ENCODE data around the gene XYLB.
A peak's percentile ranks its signal among the peaks of the same experiment; 100 is the strongest.
"Not testable (repeated sequence)": the region's sequence is repeated elsewhere in the genome, so short reads cannot be mapped to it uniquely, and the experiment has no call there.

Gene XYLB

DNA sequence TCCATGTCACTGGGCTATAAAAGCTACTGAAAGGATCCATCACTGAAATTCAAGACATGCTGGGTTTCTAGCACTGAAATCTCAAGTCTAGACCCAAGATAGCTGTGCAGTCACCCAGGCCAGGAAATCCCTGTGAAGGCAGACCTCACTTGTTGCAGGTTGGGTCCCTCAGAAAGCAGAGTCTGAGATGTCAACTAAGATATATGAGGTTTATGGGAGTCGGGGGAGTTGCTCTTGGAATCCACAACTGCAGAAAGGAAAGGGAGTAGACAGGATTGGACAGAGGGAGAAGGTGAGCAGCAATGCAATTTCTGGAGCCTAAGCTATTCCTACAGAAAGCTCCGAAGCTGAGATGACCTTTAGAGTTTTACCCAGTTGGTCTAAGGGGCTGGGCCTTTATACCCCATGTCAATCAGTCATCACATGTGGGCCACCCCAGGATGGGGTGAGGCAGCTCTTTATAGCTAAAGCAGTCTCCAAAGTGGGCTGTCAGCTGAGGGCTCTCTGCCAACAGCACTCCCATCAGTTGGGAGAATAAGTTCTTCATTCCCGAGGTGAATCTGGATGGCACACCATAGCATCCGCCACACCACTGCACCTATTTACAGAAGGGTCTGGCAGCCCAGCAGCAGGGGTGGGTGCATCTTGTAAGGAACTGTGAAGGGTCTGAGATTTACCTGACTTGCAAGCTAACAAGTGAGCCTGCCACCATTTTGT, 54.8 kb downstream of the XYLB start:
- no peak for DNase-seq

DNA sequence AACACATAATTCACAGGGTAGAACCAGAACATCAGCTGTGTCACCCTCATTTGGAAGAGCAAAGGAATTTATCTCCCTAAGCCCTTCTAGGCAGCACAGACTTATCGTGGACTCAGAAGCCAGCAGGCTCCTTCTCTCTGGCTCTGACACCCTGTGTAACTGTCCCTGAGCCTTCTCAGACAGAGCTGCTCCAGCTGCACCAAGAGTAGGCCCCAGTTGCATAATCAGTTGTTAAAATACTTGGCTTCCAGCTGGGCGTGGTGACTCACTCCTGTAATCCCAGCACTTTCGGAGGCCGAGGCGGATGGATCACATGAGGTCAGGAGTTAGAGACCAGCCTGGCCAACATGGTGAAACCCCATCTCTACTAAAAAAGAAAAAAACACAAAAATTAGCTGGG, 57.7 kb downstream of the XYLB start:
- no peak for DNase-seq

DNA sequence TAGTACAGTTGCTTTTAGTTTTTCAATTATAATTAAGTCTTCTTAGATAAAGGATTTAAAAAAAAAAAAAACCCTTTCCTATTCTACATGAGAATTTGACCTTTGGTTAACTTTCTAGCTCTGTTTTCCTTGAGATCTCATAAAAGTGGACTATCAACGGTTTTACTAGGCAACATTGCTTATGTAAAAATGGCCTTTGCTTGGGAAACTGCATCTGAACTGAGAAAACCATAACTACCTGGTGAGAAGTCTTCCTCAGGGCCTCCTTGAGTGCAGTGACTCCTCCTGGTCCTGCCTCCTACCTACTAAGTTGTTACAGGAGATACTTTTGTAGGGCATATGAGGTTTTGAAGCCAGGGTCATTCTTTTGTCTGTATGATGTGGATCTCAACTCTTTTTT, 65.0 kb downstream of the XYLB start:
- no peak for DNase-seq

DNA sequence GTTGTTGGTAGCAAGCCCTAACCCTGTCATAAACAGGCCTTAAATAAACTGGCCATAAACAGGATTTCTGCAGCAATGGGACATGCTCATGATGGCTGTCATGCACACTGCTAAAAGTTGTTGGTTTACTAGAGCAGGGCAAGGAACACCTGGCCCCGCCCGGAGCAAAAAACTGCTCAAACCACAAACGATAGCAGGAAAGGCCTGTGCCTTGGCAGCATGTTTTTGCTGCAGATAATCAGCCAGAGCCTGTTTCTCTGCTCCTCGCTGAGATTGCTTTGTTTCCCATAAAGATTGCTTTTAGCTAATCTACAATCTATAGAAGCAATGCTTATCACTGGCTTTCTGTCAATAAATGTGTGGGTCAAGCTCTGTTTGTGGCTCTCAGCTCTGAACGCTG, 74.2 kb downstream of the XYLB start:
- not testable (repeated sequence) for DNase-seq

DNA sequence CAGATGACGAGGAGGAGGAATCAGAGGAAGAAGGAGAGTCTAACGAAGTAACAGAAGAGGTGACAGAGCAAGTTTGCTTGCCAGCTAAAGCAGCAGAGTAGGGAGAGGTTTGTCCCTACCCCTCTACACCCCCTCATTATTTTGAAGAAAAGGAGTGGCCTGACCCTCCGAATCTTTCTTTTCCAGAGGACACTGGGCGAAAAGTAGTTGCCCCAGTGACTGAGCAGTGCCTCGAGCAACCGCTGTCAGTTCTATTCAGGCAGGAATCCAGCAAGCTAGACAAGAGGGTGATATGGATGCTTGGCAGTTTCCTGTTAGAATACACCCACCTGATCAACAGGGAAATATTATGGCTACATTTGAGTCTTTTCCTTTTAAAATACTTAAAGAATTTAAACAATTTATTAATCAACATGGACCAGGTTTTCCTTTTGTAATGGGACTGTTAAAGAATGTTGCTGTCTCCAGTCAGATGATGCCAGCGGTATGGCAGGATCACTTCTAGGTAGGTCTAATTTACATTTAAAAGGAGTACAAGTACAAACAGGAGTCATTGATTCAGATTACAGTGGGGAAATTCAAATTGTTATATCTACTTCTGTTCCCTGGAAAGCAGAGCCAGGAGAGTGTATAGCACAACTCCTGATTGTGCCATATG, 75.2 kb downstream of the XYLB start:
- DNase-seq = no peak

DNA sequence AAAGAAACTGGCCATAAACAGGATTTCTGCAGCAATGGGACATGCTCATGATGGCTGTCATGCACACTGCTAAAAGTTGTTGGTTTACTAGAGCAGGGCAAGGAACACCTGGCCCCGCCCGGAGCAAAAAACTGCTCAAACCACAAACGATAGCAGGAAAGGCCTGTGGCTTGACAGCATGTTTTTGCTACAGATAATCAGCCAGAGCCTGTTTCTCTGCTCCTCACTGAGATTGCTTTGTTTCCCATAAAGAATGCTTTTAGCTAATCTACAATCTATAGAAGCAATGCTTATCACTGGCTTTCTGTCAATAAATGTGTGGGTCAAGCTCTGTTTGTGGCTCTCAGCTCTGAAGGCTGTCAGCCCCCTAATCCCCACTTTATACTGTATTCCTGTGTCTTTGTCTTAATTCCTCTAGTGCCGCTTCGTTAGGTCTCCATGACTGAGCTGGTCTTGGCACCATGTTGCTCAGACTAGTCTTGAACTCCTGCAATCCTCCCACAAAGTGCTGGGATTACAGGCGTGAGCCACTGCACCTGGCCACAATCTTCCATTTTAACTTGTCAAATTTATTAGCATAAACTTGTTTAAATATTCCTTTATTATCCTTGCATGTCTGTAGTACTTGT, 80.3 kb downstream of the XYLB start:
- not testable (repeated sequence) for DNase-seq

DNA sequence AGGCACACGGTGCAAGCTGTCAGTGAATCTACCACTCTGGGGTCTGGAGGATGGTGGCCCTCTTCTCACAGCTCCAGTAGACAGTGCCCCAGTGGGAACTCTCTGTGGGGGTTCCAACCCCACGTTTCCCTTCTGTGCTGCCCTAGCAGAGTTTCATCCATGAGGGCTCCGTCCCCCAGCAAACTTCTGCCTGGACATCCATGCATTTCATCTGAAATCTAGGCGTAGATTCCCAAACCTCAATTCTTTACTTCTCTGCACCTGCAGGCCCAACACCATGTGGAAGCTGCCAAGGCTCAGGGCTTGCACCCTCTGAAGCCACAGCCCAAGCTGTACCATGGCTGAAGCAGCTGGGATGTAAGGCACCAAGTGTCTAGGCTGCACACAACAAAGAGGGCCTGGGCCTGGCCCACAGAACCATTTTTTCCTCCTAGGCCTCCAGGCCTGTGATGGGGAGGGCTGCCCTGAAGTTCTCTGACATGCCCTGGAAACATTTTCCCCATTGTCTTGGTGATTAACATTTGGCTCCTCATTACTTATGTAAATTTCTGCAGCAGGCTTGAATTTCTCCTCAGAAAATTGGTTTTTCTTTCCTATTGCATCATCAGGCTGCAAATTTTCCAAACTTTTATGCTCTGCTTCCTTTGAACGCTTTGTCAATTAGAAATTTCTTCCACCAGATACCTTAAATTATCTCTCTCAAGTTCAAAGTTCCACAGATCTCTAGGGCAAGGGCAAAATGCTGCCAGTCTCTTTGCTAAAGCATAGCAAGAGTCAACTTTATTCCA, 86.5 kb downstream of the XYLB start:
- DNase-seq = peak; percentile 9

DNA sequence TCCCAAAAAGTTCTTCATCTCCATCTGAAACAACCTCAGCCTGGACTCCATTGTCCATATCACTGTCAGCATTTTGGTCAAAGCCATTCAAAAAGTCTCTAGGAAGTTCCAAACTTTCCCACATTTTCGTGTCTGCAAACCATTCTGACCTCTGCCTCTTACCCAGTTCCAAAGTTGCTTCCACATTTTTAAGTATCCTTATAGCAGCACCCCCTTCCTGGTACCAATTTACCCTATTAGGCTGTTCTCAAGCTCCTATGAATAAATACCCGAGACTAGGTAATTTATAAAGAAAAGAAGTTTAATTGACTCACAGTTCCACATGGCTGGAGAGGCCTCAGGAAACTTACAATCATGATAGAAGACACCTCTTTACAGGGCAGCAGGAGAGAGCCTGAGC, 87.1 kb downstream of the XYLB start:
- not testable (repeated sequence) for DNase-seq

DNA sequence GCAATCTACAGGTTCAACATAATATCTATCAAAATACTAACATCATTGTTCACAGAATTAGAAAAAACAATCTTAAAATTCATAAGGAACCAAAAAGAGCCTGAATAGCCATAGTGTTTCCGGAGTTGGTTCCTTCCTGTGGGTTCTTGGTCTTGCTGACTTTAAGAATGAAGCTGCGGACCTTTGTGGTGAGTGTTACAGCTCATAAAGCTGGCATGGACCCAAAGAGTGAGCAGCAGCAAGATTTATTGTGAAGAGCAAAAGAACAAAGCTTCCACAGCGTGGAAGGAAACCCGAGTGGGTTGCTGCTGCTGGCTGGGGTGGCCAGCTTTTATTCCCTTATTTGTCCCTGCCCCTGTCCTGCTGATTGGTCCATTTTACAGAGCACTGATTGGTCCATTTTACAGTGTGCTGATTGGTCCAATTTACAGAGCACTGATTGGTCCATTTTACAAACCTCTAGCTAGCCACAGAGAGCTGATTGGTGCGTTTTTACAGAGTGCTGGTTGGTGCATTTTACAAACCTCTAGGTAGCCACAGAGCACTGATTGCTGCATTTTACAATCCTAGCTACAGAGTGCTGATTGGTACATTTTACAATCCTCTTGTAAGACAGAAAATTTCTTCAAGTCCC, 92.0 kb downstream of the XYLB start:
- DNase-seq = not testable (repeated sequence)

DNA sequence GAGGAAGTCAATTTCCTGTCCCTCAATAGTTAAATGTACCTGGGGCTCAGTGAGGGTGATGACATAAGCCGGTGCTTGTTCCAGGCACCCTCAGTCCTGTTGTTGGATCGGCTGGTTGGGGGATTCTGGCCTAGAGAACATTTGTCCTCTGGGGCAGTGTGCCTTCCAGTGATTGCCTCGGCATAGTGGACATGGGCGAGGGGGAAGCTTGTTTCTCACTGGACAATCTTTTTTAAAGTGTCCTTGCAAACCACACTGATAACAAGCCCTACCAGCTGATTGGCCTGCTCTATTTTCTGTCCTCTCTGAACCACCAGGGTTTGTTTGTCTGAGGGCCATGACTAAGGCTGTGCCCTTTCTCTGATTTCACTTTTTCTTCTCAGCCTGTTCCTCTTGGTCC, 96.6 kb downstream of the XYLB start:
- not testable (repeated sequence) for DNase-seq

DNA sequence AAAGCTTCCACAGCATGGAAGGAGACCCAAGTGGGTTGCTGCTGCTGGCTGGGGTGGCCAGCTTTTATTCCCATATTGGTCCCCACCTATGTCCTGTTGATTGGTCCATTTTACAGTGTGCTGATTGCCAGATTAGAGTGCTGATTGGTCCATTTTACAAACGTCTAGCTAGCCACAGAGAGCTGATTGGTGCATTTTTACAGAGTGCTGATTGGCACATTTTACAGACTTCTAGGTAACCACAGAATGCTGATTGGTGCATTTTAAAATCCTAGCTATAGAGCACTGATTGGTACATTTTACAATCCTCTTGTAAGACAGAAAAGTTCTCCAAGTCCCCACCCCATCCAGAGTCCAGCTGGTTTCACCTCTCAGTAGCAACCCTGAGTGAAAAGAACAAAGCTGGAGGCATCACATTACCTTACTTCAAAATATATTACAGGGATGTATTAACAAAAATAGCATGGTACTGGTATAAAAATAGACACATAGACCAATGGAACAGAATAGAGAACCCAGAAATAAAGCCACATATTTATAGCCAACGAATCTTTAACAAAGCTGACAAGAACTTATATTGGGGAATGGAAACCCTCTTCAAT, 99.6 kb downstream of the XYLB start:
- no peak for DNase-seq

DNA sequence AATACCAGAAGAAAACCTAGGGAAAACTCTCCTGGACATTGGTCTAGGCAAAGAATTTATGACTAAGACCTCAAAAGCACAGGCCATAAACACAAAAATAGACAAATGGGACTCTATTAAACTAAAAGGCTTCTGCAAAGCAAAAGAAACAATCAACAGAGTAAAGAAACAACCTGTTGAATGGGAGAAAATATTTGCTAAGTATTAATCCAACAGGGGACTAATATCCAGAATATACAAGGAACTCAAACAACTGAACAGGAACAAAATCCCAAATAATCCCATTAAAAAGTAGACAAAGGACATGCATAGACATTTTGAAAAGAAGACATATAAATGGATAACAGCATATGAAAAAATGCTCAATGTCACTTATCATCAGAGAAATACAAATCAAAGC, 100.2 kb downstream of the XYLB start:
- no peak for DNase-seq

DNA sequence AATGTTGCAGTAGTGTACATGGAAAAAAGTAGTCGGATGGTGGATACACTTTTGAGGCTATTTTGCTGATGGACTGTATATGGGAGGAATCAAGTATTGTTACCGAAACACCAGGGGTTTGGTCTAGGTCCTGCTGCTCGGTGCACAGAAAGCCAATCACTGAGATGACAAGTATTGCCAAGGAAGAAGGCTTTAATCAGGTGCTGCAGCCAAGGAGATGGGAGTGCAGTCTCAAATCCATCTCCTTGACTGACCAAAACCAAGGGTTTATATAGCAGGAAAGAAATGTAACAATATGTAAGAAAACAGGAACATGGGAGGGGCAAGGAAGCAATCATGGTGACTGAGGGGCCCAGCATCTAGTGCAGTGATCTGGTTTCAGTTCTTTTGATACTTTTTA, 104.3 kb downstream of the XYLB start:
- DNase-seq = no peak

DNA sequence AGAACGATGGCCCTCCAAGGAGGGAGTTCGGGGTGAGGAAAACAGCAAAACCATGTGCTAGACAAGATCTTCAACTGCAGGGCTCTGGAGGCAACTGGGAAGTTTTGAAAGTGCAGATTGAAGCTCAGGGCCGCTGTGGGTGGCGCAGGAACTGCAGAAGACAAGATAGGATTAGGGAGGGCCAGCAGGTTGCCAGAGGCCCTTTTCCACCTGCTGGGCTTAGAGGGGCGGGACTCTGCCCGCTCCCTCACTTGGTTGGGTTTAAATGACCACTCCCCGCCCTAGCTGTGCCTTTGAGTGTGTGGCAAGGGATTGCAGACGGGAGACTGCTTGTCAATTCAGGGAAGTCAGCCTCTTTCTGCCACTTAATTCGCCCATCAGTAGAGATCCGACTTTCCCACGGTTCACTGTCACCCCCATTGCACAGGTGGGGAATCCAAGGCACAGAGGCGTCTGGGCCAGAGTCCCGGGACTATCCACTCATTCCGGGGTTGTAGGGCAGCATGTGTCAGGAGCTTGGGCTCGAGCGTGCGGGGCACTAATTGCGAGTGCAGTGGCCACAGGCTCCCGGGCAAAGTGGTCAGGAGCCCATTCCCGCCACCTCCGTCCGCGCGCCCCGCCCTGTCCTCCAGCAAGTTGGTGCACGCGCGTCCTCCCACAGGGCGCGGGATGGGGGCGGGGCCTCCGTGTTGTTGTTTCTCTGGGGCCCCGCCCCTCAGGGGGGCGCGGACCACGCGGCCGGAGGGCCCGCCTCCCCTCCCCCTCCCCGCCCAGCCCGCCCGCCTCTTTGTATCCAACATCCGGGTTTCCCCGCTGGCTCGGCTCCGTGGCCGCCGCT, 106.7 kb downstream of the XYLB start, which contains the start of gene ACVR2B:
TSS of gene ACVR2B (plus strand) at position 816 of the 838 bp plus-strand sequence. CDS start 433 bp downstream, outside the sequence.
- peak; percentile 80 for DNase-seq

DNA sequence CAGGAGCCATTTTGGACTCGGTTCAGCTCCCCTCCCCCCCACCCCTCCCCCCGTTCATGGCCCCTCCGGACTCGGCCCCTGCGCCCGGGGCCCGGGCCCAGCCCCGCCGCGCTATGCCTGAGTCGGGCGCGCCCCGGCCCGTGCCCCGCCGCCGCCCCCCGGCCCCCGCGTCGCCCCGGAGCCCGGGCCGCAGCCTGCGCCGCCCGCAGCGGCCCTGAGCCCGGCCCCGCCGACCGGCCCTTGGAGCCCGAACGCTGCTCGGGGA, 107.3 kb downstream of the XYLB start:
- no peak for DNase-seq

DNA sequence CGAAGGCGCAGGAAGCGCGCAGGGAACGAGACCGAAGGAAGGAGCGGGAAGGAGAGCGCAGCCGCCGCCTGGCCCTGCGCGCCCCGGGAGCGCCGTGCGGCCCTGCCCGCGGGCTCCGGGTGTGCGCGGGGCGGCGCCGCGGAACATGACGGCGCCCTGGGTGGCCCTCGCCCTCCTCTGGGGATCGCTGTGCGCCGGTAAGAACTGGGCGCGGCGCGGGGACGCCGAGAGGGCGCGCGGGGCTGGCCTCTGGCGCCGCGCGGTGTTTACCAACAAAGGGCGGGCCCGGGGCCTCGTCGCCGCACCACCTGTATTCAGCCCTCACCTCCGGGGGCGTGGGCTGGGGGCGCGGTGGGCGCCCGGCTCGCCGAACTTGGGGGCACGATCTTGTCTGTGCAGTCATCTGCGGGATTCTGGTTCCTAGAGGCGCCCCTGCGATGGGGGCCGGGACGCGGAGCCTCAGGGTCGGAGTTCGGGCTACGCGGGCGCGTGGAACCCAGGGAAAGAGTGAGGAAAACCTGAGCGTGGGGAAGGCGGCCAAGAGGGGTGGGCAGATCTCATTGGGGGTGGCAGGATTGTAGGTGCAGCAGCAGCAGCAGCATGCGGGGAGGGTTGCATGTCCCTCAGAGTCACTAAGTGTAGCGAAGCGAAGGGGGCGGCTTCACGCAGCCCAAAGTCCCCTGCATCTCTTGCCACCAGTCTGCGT, 107.7 kb downstream of the XYLB start:
- DNase-seq = peak; percentile 49

DNA sequence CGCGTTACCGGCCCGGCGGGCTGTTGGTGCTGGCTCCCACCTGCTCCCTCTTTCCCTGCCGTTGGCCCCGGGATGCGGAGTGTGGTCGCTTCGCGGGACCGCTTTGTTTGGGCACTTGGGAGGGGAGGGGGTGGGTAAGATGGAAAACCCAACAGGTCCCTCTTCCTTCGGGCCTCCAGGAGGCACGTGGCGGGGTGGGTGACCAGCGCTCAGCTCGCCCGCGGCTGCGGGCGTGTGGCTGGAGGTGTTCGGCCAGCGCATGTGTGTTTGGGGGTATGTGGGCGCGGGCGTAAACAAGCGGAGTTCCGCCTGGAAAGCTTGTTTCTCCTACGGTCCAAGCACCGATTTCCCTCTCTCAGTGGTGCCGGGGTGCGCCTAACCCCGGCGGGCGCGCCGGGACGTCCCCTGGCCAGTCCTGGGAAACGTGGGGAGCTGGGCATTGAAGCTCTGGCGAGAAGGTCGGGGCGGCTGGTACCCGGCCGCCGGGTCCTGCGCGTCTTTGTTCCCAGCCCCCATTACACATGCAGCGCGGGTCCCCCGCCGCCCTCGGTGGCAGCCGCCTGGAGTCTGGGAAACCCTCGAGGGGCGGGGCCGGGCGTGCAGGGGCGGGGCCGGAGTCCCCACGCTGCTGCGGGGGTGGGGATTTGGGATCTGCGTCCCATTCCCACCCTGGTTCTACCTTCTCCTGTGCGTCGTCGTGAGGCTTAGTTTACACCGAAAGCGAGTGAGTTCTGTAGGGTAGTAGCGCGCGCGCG, 108.5 kb downstream of the XYLB start:
- peak; percentile 78 for DNase-seq

DNA sequence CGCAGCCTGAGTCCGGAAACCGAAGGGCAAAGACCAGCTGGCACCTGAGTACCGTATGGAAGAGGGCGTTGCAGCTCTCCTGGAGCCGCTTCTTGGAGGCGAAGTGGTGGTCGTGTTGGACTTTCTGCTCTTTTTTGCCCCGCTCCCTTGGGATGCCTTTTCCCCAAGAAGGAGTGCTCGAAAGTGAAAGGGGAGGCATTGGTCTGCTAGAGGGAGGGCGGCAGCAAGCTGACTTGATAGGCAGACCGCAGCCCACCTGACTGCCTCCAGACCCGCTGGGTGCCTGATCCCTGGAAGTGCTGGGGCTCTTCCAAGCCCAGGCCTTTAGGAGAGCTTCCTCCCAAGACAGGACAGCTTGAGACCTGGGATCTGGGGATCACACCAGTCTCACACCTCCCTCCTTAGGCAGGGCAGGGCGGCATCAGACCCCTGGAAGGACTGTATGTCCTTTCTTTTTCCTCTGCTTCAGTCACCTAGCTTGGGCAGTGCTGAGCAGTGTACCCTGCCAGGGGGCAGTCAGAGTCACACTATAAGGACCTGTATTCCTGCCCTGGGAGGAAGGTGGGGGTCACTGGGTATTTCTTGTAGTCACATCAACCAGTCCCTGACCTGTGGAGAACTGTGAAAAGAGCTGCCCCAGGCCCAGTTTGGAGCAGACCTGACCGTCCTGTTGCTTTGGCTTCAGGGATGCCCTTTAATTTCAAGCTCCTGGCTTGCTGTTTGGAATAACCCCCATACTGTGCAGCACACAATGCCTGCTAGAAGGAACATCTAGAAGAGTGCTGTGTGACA, 109.2 kb downstream of the XYLB start:
- DNase-seq = no peak
